Naive thymus-derived CD4-positive, alpha-beta T cell (primary cell): Measurements from ENCODE around the gene PEDS1. TPM values are rescaled to one million over a fixed set of nuclear protein-coding genes. Genes with fewer than 3 reads are reported as not detected.

ENCODE experiments used
- ATAC-seq: fragments of 150-1000 bp; cut with Tn5 transposase; 2 replicates; pipeline ENCODE4 v1.10.0; 2021; ENCODE audit warnings: mild to moderate bottlenecking, moderate library complexity
- CTCF ChIA-PET: fragments of 350-600 bp; sonication (Branson Sonifier 250); formaldehyde crosslinking; loops from one replicate; lab custom pipeline; 2021; ENCODE audit warnings: antibody characterized with exemption; lab: Charles Lee
- POLR2A ChIA-PET: fragments of 350-600 bp; sonication (Branson Sonifier 250); formaldehyde crosslinking; loops from one replicate; lab custom pipeline; 2021; ENCODE audit warnings: antibody characterized with exemption, inconsistent platforms; lab: Charles Lee
- DNase-seq, 9 donors: peaks; one replicate each; pipeline versions ENCODE4 v3.0.0 to v3.0.0-alpha.2; 2020 to 2022; ENCODE audit warnings: mixed read lengths in 1 of 9
- H3K27ac ChIP-seq: one replicate; pipeline ENCODE4 v1.7.0; 2013; ENCODE audit warnings: mild to moderate bottlenecking, low read depth, low read length, moderate library complexity
- H3K27me3 ChIP-seq, 2 donors: one replicate each; pipeline ENCODE4 v1.7.0; 2013; ENCODE audit warnings: low read length in 2 of 2, mild to moderate bottlenecking in 2 of 2, moderate library complexity in 2 of 2; ENCODE audit not compliant: control insufficient read depth in 2 of 2, insufficient read depth in 2 of 2
- H3K36me3 ChIP-seq, 3 experiments: 1 replicate in 2 of 3; 2 replicates in 1 of 3; pipeline ENCODE4 v1.7.0; 2013; ENCODE audit warnings: low read length in 3 of 3, mild to moderate bottlenecking in 3 of 3, moderate library complexity in 1 of 3; ENCODE audit not compliant: insufficient read depth in 3 of 3, control insufficient read depth in 2 of 3
- H3K4me1 ChIP-seq, 2 donors: one replicate each; pipeline ENCODE4 v1.7.0; 2013; ENCODE audit warnings: low read length in 2 of 2, mild to moderate bottlenecking in 2 of 2, moderate library complexity in 1 of 2; ENCODE audit not compliant: control insufficient read depth in 2 of 2, insufficient read depth in 2 of 2
- H3K4me3 ChIP-seq: 2 replicates; pipeline ENCODE4 v1.7.0; 2013; ENCODE audit warnings: mild to moderate bottlenecking, low read length
- H3K9me3 ChIP-seq, 3 experiments: 1 replicate in 2 of 3; 2 replicates in 1 of 3; pipeline ENCODE4 v1.7.0; 2013; ENCODE audit warnings: low read length in 3 of 3; ENCODE audit not compliant: control insufficient read depth in 2 of 3
- H3K27ac Mint-ChIP-seq, 9 donors: one replicate each; pipeline ENCODE4 v1.8.0; 2020 to 2022; ENCODE audit warnings: mixed read lengths in 9 of 9, mild to moderate bottlenecking in 8 of 9, moderate library complexity in 5 of 9, inconsistent platforms in 2 of 9
- H3K27me3 Mint-ChIP-seq, 5 donors: one replicate each; pipeline ENCODE4 v1.8.0; 2021 to 2022; ENCODE audit warnings: mixed read lengths in 5 of 5, mild to moderate bottlenecking in 1 of 5
- H3K36me3 Mint-ChIP-seq, 5 donors: one replicate each; pipeline ENCODE4 v1.8.0; 2020 to 2022; ENCODE audit warnings: mixed read lengths in 5 of 5, mild to moderate bottlenecking in 3 of 5, inconsistent platforms in 1 of 5
- H3K4me1 Mint-ChIP-seq, 7 donors: one replicate each; pipeline ENCODE4 v1.8.0; 2020 to 2022; ENCODE audit warnings: mixed read lengths in 7 of 7, mild to moderate bottlenecking in 3 of 7, inconsistent platforms in 1 of 7
- H3K4me3 Mint-ChIP-seq, 10 donors: one replicate each; pipeline ENCODE4 v1.8.0; 2020 to 2022; ENCODE audit warnings: mild to moderate bottlenecking in 10 of 10, mixed read lengths in 10 of 10, moderate library complexity in 6 of 10, inconsistent platforms in 2 of 10
- H3K9me3 Mint-ChIP-seq, 11 donors: one replicate each; pipeline ENCODE4 v1.8.0; 2020 to 2022; ENCODE audit warnings: mixed read lengths in 11 of 11, mild to moderate bottlenecking in 4 of 11, inconsistent platforms in 1 of 11, moderate library complexity in 1 of 11
- intact Hi-C, 2 donors: fragments of 100-400 bp; cut with micrococcal nuclease; formaldehyde crosslinking; loops; one replicate each; pipeline ENCODE4 v1.15.1; 2023
- polyA plus RNA-seq, 2 donors: library from polyadenylated mRNA; unstranded; fragments of 300-500 nt; fragmentation: Illumina TruSeq; gene quantifications; one replicate each; pipeline ENCODE4 v1.2.3, GENCODE V29; 2021
- total RNA-seq, 6 experiments: library from RNA in 5 of 6; stranded (reverse) in 5 of 6; gene quantifications; 1 replicate in 5 of 6; 2 replicates in 1 of 6; pipeline ENCODE4 v1.2.3 and lab custom pipeline; 2021 to 2026

The PEDS1 gene
- total and polyA plus RNA-seq, 7 experiments from 2014 or later = 16.0 to 29.3 (median 20.8) TPM

- ATAC-seq (no peak), DNase-seq (no peak)
- peak overlapping the region; percentile 85 for H3K27ac ChIP-seq
- peaks cover 3 to 47% (median 5%) of the 10 kb centered on the region in 3 experiments for H3K36me3 ChIP-seq
- Mint-ChIP-seq H3K27me3 (no peaks in the 10 kb centered on the region), H3K4me3 (peak overlapping the region in 5 of 10 donors; percentile 68 to 85 (median 84)), H3K27ac (peak overlapping the region; percentile 96 to 99 (median 98)), H3K9me3 (no peaks in the 10 kb centered on the region), H3K4me1 (peaks cover 47 to 67% (median 60%) of the 10 kb centered on the region in 7 donors), H3K36me3 (peaks cover 10 to 27% (median 11%) of the 10 kb centered on the region in 5 donors)
- POLR2A ChIA-PET = interaction anchor here (0.9 to 12.6 kb wide), 4 partner anchors 8 to 32 kb away, joined by 3 to 131 read pairs (median 4); partner anchors contain the start of genes PEDS1 and UBE2V1
- no peaks in the 10 kb centered on the region for H3K27me3 ChIP-seq
- peaks cover 24 to 30% of the 10 kb centered on the region in 2 donors for H3K4me1 ChIP-seq
- no peak overlapping the region for H3K4me3 ChIP-seq
- CTCF ChIA-PET = interaction anchor here (0.9 to 1.0 kb wide), 2 partner anchors 23 to 25 kb away, joined by 3 to 6 read pairs; no protein-coding TSS in a partner anchor
- intact Hi-C loops = no loop called here
- H3K9me3 ChIP-seq = no peaks in the 10 kb centered on the region
These were observed 8.0 kb downstream of the PEDS1 start for GRCh38 chr20:50145566-50145965.

DNA sequence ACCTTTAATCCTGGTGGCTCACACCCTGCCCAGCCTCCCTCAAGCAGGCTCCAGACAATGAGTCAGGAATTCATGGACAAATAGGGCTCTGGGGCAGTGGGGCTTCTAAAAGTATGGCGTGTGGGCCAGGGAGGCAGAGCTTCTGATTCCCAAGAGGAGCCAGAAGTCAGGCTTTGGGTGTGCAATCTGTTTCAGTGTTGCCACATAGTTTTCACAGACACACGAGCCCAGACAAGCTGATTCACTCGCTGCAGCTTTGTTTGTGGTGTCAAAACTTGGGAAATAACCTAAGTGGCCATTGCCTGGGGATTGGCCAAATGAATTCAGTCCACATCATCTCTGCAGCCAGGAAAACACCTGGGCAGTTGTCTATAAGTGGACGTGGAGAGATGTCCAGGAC, 9.2 kb downstream of the PEDS1 start:
- H3K4me3 Mint-ChIP-seq = no peak overlapping the region
- intact Hi-C loops = no loop called here
- Histone ChIP-seq H3K27me3 (no peaks in the 10 kb centered on the region), H3K36me3 (peaks cover 3 to 53% (median 5%) of the 10 kb centered on the region in 3 experiments), H3K4me1 (peaks cover 24 to 30% of the 10 kb centered on the region in 2 donors), H3K9me3 (no peaks in the 10 kb centered on the region), H3K4me3 (no peak overlapping the region), H3K27ac (no peak overlapping the region)
- peak; percentile 2 for ATAC-seq
- H3K4me1 Mint-ChIP-seq = peaks cover 47 to 63% (median 57%) of the 10 kb centered on the region in 7 donors
- H3K27ac Mint-ChIP-seq = peak overlapping the region in 3 of 9 donors; percentile 4 to 62 (median 38)
- H3K9me3 Mint-ChIP-seq = no peaks in the 10 kb centered on the region
- CTCF ChIA-PET = interaction anchor here (1.3 kb wide), 1 partner anchor 9 kb away, joined by 3 read pairs; the partner anchor contains the start of gene PEDS1
- H3K36me3 Mint-ChIP-seq = peaks cover 10 to 32% (median 11%) of the 10 kb centered on the region in 5 donors
- POLR2A ChIA-PET = interaction anchor here (1.0 to 12.6 kb wide), 6 partner anchors 9 to 31 kb away, joined by 3 to 131 read pairs (median 3); partner anchors contain the start of genes PEDS1 and UBE2V1
- no peaks in the 10 kb centered on the region for H3K27me3 Mint-ChIP-seq
- DNase-seq = no peak

DNA sequence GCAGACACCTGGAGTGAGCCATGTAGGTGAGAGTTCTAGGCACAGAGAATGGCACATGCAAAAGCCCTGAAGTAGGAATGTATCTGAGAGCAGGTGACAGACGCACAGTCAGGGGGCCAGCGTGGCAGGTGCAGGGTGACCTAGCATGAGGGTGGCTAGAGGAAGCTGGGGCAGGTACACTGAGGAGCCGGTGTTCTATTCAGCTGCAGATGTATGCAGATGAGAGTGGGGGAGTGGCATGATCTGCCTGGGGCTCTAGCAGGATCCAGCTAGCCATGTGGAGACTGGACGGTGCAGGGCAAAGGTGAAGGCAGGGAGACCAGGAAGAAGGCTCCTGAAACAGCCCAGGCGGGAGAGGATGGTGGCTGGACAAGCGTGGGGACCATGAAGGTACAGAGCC, 10.7 kb downstream of the PEDS1 start:
- H3K27me3 Mint-ChIP-seq = no peaks in the 10 kb centered on the region
- peaks cover 10 to 29% (median 11%) of the 10 kb centered on the region in 5 donors for H3K36me3 Mint-ChIP-seq
- ChIA-PET POLR2A (interaction anchor here (2.2 kb wide), 1 partner anchor 11 kb away, joined by 17 read pairs; the partner anchor contains the start of gene PEDS1), CTCF (interaction anchor here (3.5 kb wide), 1 partner anchor 21 kb away, joined by 15 read pairs; no protein-coding TSS in a partner anchor)
- DNase-seq (no peak), ATAC-seq (no peak)
- Histone ChIP-seq H3K4me3 (no peak overlapping the region), H3K36me3 (peaks cover 3 to 55% (median 5%) of the 10 kb centered on the region in 3 experiments), H3K9me3 (no peaks in the 10 kb centered on the region), H3K27ac (no peak overlapping the region), H3K4me1 (peaks cover 21 to 26% of the 10 kb centered on the region in 2 donors), H3K27me3 (no peaks in the 10 kb centered on the region)
- intact Hi-C loops = no loop called here
- no peak overlapping the region for H3K4me3 Mint-ChIP-seq
- H3K27ac Mint-ChIP-seq = peak overlapping the region in 6 of 9 donors; percentile 9 to 73 (median 52)
- H3K4me1 Mint-ChIP-seq = peaks cover 41 to 55% (median 47%) of the 10 kb centered on the region in 7 donors
- H3K9me3 Mint-ChIP-seq = peaks cover 0 to 1% (median 0%) of the 10 kb centered on the region in 11 donors

DNA sequence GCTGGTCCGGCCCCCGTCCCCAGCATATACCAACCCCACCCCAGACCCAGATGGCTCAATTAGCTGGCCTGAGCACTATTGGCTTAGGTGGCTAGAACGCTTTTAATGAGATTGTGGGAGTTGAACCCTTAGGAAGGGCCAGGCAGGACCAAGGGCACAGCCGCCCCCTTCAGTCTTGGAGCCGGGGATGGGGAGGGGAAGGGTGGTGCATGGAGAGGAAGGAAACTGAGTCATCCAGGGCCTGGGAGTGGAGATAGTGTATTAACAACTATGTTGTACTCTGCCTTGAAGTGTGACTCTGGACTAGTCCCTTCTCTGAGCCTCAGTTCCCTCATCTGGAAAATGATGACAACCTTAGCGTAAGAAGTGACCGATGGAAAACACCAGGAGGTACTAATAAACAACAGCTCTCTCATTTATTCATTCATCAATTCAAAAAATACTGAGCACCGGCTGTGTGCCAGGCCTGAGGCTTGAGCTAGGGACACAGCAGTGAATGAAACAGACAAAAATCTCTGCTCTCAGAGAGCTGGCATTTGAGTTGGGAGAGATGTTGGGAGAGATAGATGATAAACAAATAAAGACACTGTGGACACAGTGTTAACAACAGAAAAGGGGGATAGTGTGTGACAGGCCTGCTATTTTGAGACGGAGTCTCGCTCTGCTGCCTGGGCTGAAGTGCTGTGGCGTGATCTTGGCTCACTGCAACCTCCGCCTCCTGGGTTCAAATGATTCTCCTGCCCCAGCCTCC, 11.5 kb downstream of the PEDS1 start:
- H3K4me1 Mint-ChIP-seq = peaks cover 33 to 53% (median 43%) of the 10 kb centered on the region in 7 donors
- no peak for DNase-seq
- peaks cover 10 to 34% (median 11%) of the 10 kb centered on the region in 5 donors for H3K36me3 Mint-ChIP-seq
- ATAC-seq = no peak
- ChIA-PET CTCF (interaction anchor here (3.5 kb wide), 1 partner anchor 20 kb away, joined by 15 read pairs; no protein-coding TSS in a partner anchor), POLR2A (interaction anchor here (0.6 to 1.1 kb wide), 3 partner anchors 10 to 26 kb away, joined by 3 read pairs; partner anchors contain the start of gene PEDS1)
- H3K27me3 Mint-ChIP-seq = no peaks in the 10 kb centered on the region
- H3K4me3 Mint-ChIP-seq = no peak overlapping the region
- H3K9me3 ChIP-seq = no peaks in the 10 kb centered on the region
- H3K36me3 ChIP-seq = peaks cover 3 to 57% (median 5%) of the 10 kb centered on the region in 3 experiments
- H3K4me3 ChIP-seq = no peak overlapping the region
- peaks cover 13 to 17% of the 10 kb centered on the region in 2 donors for H3K4me1 ChIP-seq
- no peak overlapping the region for H3K27ac ChIP-seq
- peaks cover 0 to 1% (median 0%) of the 10 kb centered on the region in 11 donors for H3K9me3 Mint-ChIP-seq
- H3K27me3 ChIP-seq = no peaks in the 10 kb centered on the region
- intact Hi-C loops = no loop called here
- peak overlapping the region in 4 of 9 donors; percentile 14 to 81 (median 24) for H3K27ac Mint-ChIP-seq

DNA sequence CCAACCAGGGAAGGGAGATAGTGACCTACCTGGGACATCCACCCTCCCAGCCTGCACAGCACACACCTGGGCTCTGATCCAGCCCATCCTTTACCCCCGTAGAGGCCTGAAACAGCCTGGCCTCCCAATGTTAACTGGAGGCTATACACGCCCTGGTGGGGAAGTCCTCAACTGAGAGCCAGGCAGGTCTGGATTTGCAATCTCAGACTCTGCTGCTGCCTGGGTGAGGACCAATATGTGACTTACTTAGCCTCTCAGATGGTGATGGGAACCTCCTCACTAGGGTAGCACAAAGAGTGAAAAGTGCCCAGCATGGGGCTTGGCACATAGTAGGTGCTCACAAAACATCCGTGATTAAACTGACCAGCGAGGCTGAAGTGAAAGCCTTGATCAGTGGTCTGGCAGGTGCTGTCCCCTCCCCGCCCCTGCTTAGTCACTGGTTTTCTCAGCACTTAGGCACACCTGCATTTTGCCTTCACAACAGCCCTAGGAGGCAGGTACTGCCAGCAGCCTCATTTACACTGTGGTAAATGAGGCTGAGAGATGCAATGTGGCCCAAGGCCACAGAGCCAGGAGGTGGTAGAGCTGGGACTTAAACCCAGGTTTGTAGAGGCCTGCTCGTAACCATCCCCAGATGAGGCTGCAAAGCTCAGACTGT, 12.4 kb downstream of the PEDS1 start:
- Histone ChIP-seq H3K27me3 (no peaks in the 10 kb centered on the region), H3K36me3 (peaks cover 3 to 57% (median 5%) of the 10 kb centered on the region in 3 experiments), H3K9me3 (no peaks in the 10 kb centered on the region), H3K27ac (no peak overlapping the region), H3K4me3 (no peak overlapping the region), H3K4me1 (peaks cover 4 to 9% of the 10 kb centered on the region in 2 donors)
- peaks cover 27 to 47% (median 35%) of the 10 kb centered on the region in 7 donors for H3K4me1 Mint-ChIP-seq
- ChIA-PET POLR2A (interaction anchor here (1.1 kb wide), 1 partner anchor 25 kb away, joined by 3 read pairs; no protein-coding TSS in a partner anchor), CTCF (interaction anchor here (0.8 to 3.5 kb wide), 2 partner anchors 12 to 19 kb away, joined by 3 to 15 read pairs; no protein-coding TSS in a partner anchor)
- intact Hi-C loops = no loop called here
- H3K4me3 Mint-ChIP-seq = no peak overlapping the region
- no peak for DNase-seq
- H3K36me3 Mint-ChIP-seq = peaks cover 10 to 36% (median 11%) of the 10 kb centered on the region in 5 donors
- ATAC-seq = no peak
- H3K27ac Mint-ChIP-seq = peak overlapping the region in 4 of 9 donors; percentile 7 to 58 (median 46)
- H3K27me3 Mint-ChIP-seq = no peaks in the 10 kb centered on the region
- peaks cover 0 to 1% (median 0%) of the 10 kb centered on the region in 11 donors for H3K9me3 Mint-ChIP-seq
